Endothelial cell of umbilical vein (primary cell): Measurements from ENCODE around the gene RPSA. TPM values are rescaled to one million over a fixed set of nuclear protein-coding genes. Genes with fewer than 3 reads are reported as not detected.
A peak's percentile ranks its signal among the peaks of the same experiment; 100 is the strongest.

Source experiments
- BruUV-seq: library from RNA; stranded (reverse); fragments of 400-500 nt; replicated peaks from 2 replicates; lab custom pipeline; 2021; lab: Mats Ljungman, UMichigan
- CTCF ChIA-PET: fragments of 300-600, 350-600 bp; sonication (Branson Sonifier 250); formaldehyde crosslinking; loops from one replicate; lab custom pipeline; 2021; ENCODE audit warnings: antibody characterized with exemption, inconsistent platforms; lab: Charles Lee
- POLR2A ChIA-PET: fragments of 300-600, 350-600 bp; sonication (Branson Sonifier 250); formaldehyde crosslinking; loops from one replicate; lab custom pipeline; 2021; ENCODE audit warnings: antibody characterized with exemption, inconsistent platforms; lab: Charles Lee
- DNase-seq: peaks from one replicate; pipeline ENCODE4 v3.0.0-alpha.2; 2011; ENCODE audit warnings: low read depth, low spot score
- FAIRE-seq: peaks from 2 replicates; lab custom pipeline; 2011; peaks lifted over from hg19 to GRCh38; lab: Jason Lieb, UNC
- H2AFZ ChIP-seq: 2 replicates; pipeline ENCODE4 v1.6.0; 2012; ENCODE audit warnings: low read depth, low read length, control low read depth, inconsistent platforms
- H3K27ac ChIP-seq: 2 replicates; pipeline ENCODE4 v1.5.1; 2011; ENCODE audit warnings: low read depth, mild to moderate bottlenecking, control low read depth, low read length, moderate library complexity; ENCODE audit not compliant: insufficient read depth
- H3K27me3 ChIP-seq, 2 experiments: 2 replicates each; pipeline versions ENCODE4 v1.6.0 to v1.6.1; 2011; ENCODE audit warnings: low read length in 2 of 2, mixed read lengths in 1 of 2; ENCODE audit not compliant: control insufficient read depth in 2 of 2, insufficient read depth in 2 of 2
- H3K36me3 ChIP-seq, 2 experiments: 2 replicates in 1 of 2; 3 replicates in 1 of 2; pipeline ENCODE4 v1.5.1; 2011; ENCODE audit warnings: low read length in 2 of 2, mild to moderate bottlenecking in 1 of 2, moderate library complexity in 1 of 2; ENCODE audit not compliant: control insufficient read depth in 2 of 2, insufficient read depth in 2 of 2; ENCODE audit errors: extremely low read depth in 1 of 2
- H3K4me1 ChIP-seq: 3 replicates; pipeline ENCODE4 v1.5.1; 2011; ENCODE audit warnings: mild to moderate bottlenecking, low read length; ENCODE audit not compliant: control insufficient read depth, insufficient read depth; ENCODE audit errors: extremely low read depth
- H3K4me2 ChIP-seq: 2 replicates; pipeline ENCODE4 v1.6.1; 2011; ENCODE audit warnings: low read length, control low read depth, mixed read lengths; ENCODE audit not compliant: insufficient read depth
- H3K4me3 ChIP-seq, 3 experiments: fragments of 200-600 bp in 1 of 3; sonication (generic), shearing (Covaris generic) in 1 of 3; replicated peaks in 1 of 3; 2 replicates each; pipeline ENCODE4 v1.5.1; 2011 to 2016; ENCODE audit warnings: control low read depth in 3 of 3, low read length in 3 of 3, mild to moderate bottlenecking in 2 of 3, inconsistent platforms in 1 of 3, low read depth in 1 of 3, moderate library complexity in 1 of 3; ENCODE audit not compliant: insufficient read depth in 1 of 3
- H3K79me2 ChIP-seq: 2 replicates; pipeline ENCODE4 v1.6.0; 2012; ENCODE audit warnings: low read length, inconsistent platforms; ENCODE audit not compliant: control insufficient read depth, insufficient read depth
- H3K9ac ChIP-seq: replicated peaks from 2 replicates; pipeline ENCODE3; 2011; ENCODE audit warnings: low read length, control low read depth; ENCODE audit not compliant: insufficient read depth; ENCODE audit errors: extremely low read depth
- H3K9me1 ChIP-seq: replicated peaks from 3 replicates; pipeline ENCODE4 v1.6.0; 2011; ENCODE audit warnings: mild to moderate bottlenecking, low read length; ENCODE audit not compliant: control insufficient read depth, insufficient read depth; ENCODE audit errors: extremely low read depth
- H3K9me3 ChIP-seq: replicated peaks from 2 replicates; pipeline ENCODE4 v1.5.1; 2012; ENCODE audit warnings: low read length, inconsistent platforms; ENCODE audit not compliant: control insufficient read depth, insufficient read depth
- H4K20me1 ChIP-seq: replicated peaks from 2 replicates; pipeline ENCODE3; 2011; ENCODE audit warnings: mild to moderate bottlenecking, low read length; ENCODE audit not compliant: control insufficient read depth, insufficient read depth; ENCODE audit errors: extremely low read depth
- FOS ChIP-seq: IDR thresholded peaks from 2 replicates; pipeline ENCODE4 v1.6.1; 2011; ENCODE audit warnings: mild to moderate bottlenecking, low read length, moderate library complexity, borderline replicate concordance; ENCODE audit not compliant: insufficient read depth
- GATA2 ChIP-seq: IDR thresholded peaks from 2 replicates; pipeline ENCODE4 v1.7.0; 2011; ENCODE audit warnings: low read depth, mild to moderate bottlenecking, moderate library complexity, mixed read lengths, low read length; ENCODE audit not compliant: insufficient read length, insufficient read depth
- JUN ChIP-seq: IDR thresholded peaks from 2 replicates; pipeline ENCODE4 v1.6.1; 2011; ENCODE audit warnings: borderline replicate concordance, low read depth; ENCODE audit not compliant: insufficient read length, insufficient read depth
- MYC ChIP-seq: IDR thresholded peaks from one replicate; pipeline ENCODE4 v1.6.1; 2011; ENCODE audit warnings: mild to moderate bottlenecking, low read depth, low read length
- dilution Hi-C: fragments of 300-500 bp; cut with MboI; formaldehyde crosslinking; loops from one replicate; pipeline ENCODE4 v1.15.0; 2019; ENCODE audit warnings: low sequenced_read_pairs; ENCODE audit not compliant: extremely low pct_ligation_motif_present
- intact Hi-C: fragments of 100-400 bp; cut with micrococcal nuclease; formaldehyde crosslinking; loops from one replicate; pipeline ENCODE4 v1.10.0; 2022
- polyA plus RNA-seq, 4 experiments: library from polyadenylated mRNA; depleted of rRNA in 3 of 4; stranded (reverse) in 3 of 4; unstranded in 1 of 4; fragments of >200 nt; gene quantifications; 2 replicates each; pipeline versions ENCODE4 v1.2.1 to v1.2.3, GENCODE V29; 2011 to 2012; ENCODE audit warnings: missing spikeins in 1 of 4
- total RNA-seq: library from RNA; stranded (reverse); gene quantifications from 2 replicates; pipeline ENCODE4 v1.2.3, GENCODE V29; 2021
- TF ChIP-seq, protein P1 (sequence below): IDR thresholded peaks from 2 replicates; pipeline ENCODE4 v1.6.1; 2011; ENCODE audit not compliant: insufficient read depth, insufficient read length
- TF ChIP-seq, protein P2 (sequence below), 2 donors: IDR thresholded peaks; 1 replicate in 1 of 2; 2 replicates in 1 of 2; pipeline ENCODE4 v1.5.1; 2011; ENCODE audit warnings: low read length in 2 of 2, mild to moderate bottlenecking in 2 of 2, moderate library complexity in 2 of 2, control low read depth in 1 of 2, inconsistent platforms in 1 of 2, low read depth in 1 of 2; ENCODE audit not compliant: insufficient read depth in 1 of 2; ENCODE audit errors: extremely low read depth in 1 of 2

The RPSA gene
- total and polyA plus RNA-seq, 2 donors (not counting 3 experiments of a cell fraction or from before 2014, with no cell fraction given): 1,357 to 3,687 TPM

DNA sequence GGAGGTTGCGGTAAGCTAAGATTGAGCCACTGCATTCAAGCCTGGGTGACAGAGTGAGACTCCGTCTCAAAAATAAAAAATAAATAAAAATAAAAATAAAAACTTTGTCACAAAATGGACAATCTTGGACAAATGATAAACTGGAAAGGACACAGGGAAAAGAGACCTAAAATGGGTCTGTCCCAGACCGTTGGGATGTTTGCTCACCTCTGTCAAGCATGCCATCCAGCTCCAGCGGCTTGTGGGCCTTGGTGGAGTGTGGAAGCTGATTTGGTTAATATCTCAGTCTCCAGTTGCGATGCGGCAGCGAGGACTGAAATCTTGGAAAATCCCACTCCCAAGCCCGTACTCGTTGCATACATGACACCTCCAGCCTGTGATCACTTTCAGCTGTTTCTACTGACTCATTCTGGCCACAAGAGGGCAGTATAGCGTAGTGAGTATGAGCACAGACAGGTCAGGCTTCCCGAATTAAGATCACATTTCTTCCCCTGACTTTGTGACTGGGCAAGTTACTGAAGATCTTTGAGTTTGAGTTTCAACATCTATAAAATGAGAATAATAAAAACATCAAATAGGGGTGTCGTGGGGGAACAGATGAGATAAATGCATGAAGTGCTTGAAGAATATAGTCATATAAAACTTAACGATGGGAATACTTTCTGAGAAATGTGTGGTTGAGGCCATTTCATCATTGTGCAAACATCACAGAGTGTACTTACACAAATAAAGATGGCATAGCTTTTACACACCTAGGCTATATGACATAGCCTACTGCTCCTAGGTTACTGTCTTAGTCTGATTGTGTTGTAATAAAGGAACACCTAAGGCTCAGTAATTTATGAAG lies 41.3 kb downstream of the RPSA start:
- POLR2A ChIA-PET: no interaction called here
- Histone ChIP-seq H3K27ac (no peak overlapping the region), H4K20me1 (no peaks in the 10 kb centered on the region), H3K36me3 (no peaks in the 10 kb centered on the region), H3K79me2 (no peaks in the 10 kb centered on the region), H3K4me3 (no peak overlapping the region), H3K9ac (no peak overlapping the region), H3K9me3 (no peaks in the 10 kb centered on the region), H2AFZ (peak overlapping the region; percentile 18), H3K9me1 (no peaks in the 10 kb centered on the region), H3K4me1 (no peaks in the 10 kb centered on the region), H3K27me3 (peaks cover 0 to 2% of the 10 kb centered on the region in 2 experiments), H3K4me2 (no peak overlapping the region)
- no TSS peak for BruUV-seq
- dilution Hi-C loops (no loop called here), intact Hi-C loops (loop anchor here (1.0 to 5.0 kb wide), 4 partner anchors 50 to 731 kb away; no protein-coding TSS in a partner anchor)
- peak; percentile 83 for DNase-seq
- FAIRE-seq: peak; percentile 92
- CTCF ChIA-PET: interaction anchor here (0.5 to 3.7 kb wide), 34 partner anchors 9 to 869 kb away, joined by 3 to 82 read pairs (median 4); no protein-coding TSS in a partner anchor
- TF ChIP-seq, protein P1, sequence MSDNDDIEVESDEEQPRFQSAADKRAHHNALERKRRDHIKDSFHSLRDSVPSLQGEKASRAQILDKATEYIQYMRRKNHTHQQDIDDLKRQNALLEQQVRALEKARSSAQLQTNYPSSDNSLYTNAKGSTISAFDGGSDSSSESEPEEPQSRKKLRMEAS: no peak
- TF ChIP-seq GATA2: no peak
- TF ChIP-seq, protein P2, sequence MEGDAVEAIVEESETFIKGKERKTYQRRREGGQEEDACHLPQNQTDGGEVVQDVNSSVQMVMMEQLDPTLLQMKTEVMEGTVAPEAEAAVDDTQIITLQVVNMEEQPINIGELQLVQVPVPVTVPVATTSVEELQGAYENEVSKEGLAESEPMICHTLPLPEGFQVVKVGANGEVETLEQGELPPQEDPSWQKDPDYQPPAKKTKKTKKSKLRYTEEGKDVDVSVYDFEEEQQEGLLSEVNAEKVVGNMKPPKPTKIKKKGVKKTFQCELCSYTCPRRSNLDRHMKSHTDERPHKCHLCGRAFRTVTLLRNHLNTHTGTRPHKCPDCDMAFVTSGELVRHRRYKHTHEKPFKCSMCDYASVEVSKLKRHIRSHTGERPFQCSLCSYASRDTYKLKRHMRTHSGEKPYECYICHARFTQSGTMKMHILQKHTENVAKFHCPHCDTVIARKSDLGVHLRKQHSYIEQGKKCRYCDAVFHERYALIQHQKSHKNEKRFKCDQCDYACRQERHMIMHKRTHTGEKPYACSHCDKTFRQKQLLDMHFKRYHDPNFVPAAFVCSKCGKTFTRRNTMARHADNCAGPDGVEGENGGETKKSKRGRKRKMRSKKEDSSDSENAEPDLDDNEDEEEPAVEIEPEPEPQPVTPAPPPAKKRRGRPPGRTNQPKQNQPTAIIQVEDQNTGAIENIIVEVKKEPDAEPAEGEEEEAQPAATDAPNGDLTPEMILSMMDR (IDR thresholded peaks at IDR 0.05; ENCODE audit: extremely low read depth in 1 of 2, insufficient read depth in 1 of 2, low read depth in 1 of 2, low read length in 2 of 2): peak; percentile 76 to 78
- TF ChIP-seq FOS: no peak
- no peak for TF ChIP-seq JUN
- TF ChIP-seq MYC: no peak
